ENCODE results near the gene MMP25. TPM values are rescaled to one million over a fixed set of nuclear protein-coding genes. Genes with fewer than 3 reads are reported as not detected.
A peak's percentile ranks its signal among the peaks of the same experiment; 100 is the strongest.

MMP25 gene
- total and polyA plus RNA-seq, 2 experiments from 2014 or later = 6.3 TPM; not detected in 1

- H3K9me2 ChIP-seq (replicated peaks; ENCODE audit: insufficient read depth) = no peaks in the 10 kb centered on the region
- H4K20me1 ChIP-seq (ENCODE audit: insufficient read depth, poor library complexity, severe bottlenecking) = no peaks in the 10 kb centered on the region
- no peak overlapping the region for H3K27ac ChIP-seq
- no peak overlapping the region for H3K4me2 ChIP-seq
- H3K36me3 ChIP-seq (replicated peaks; ENCODE audit: insufficient read depth, low read depth) = no peaks in the 10 kb centered on the region
- 56% methylated on average over 8 of the region's 8 CpGs for WGBS (ENCODE audit: low lambda C conversion rate, missing lambda C conversion rate)
- H3K4me3 ChIP-seq = no peak overlapping the region
- peaks cover 4% of the 10 kb centered on the region for H3K4me1 ChIP-seq (ENCODE audit: insufficient read depth)
- no peak for TF ChIP-seq EZH2phosphoT487 (IDR thresholded peaks at IDR 0.05; ENCODE audit: low read depth, severe bottlenecking, unreplicated experiment)
- TF ChIP-seq CTCF (IDR thresholded peaks at IDR 0.05; ENCODE audit: poor library complexity) = no peak
- no peak for TF ChIP-seq EZH2 (IDR thresholded peaks at IDR 0.05; ENCODE audit: borderline replicate concordance)
- peaks cover 10% of the 10 kb centered on the region for H3K27me3 ChIP-seq
- H2AFZ ChIP-seq = no peak overlapping the region
- no peaks in the 10 kb centered on the region for H3K9me3 ChIP-seq (ENCODE audit: low read depth)
- no peak for DNase-seq (ENCODE audit: low spot score)
- no peaks in the 10 kb centered on the region for H3K79me2 ChIP-seq
Observed at GRCh38 chr16:3097266-3097665, 50.9 kb downstream of the MMP25 start.

- Histone ChIP-seq H3K27ac (no peak within 1 kb of the TSS), H3K27me3 (peaks cover 10% of the 10 kb centered on the region), H3K4me3 (no peak within 1 kb of the TSS), H3K9me3 (ENCODE audit: low read depth) (no peaks in the 10 kb centered on the region), H3K4me1 (ENCODE audit: insufficient read depth) (peaks cover 4% of the 10 kb centered on the region), H3K36me3 (replicated peaks; ENCODE audit: insufficient read depth, low read depth) (no peaks in the 10 kb centered on the region), H3K4me2 (peak within 1 kb of the TSS; percentile 79), H2AFZ (peak within 1 kb of the TSS; percentile 40), H3K79me2 (no peaks in the 10 kb centered on the region), H3K9me2 (replicated peaks; ENCODE audit: insufficient read depth) (no peaks in the 10 kb centered on the region), H4K20me1 (ENCODE audit: insufficient read depth, poor library complexity, severe bottlenecking) (no peaks in the 10 kb centered on the region)
- TF ChIP-seq CTCF (IDR thresholded peaks at IDR 0.05; ENCODE audit: poor library complexity) (no peak), EZH2 (IDR thresholded peaks at IDR 0.05; ENCODE audit: borderline replicate concordance) (no peak), EZH2phosphoT487 (IDR thresholded peaks at IDR 0.05; ENCODE audit: low read depth, severe bottlenecking, unreplicated experiment) (no peak)
- no peak for DNase-seq (ENCODE audit: low spot score)
- WGBS (ENCODE audit: low lambda C conversion rate, missing lambda C conversion rate) = 29% methylated on average over 20 of the region's 21 CpGs
Observed at GRCh38 chr16:3098459-3099394, 52.4 kb downstream of the MMP25 start, which contains the start of gene ZSCAN10. TSS of gene ZSCAN10 (minus strand) at chr16:3099294. CDS start at chr16:3092937, 6,357 bp downstream.

- Histone ChIP-seq H3K4me1 (ENCODE audit: insufficient read depth) (peaks cover 4% of the 10 kb centered on the region), H3K9me3 (ENCODE audit: low read depth) (no peaks in the 10 kb centered on the region), H2AFZ (no peak overlapping the region), H3K27me3 (peaks cover 10% of the 10 kb centered on the region), H4K20me1 (ENCODE audit: insufficient read depth, poor library complexity, severe bottlenecking) (no peaks in the 10 kb centered on the region), H3K4me3 (no peak overlapping the region), H3K27ac (no peak overlapping the region), H3K79me2 (no peaks in the 10 kb centered on the region), H3K9me2 (replicated peaks; ENCODE audit: insufficient read depth) (no peaks in the 10 kb centered on the region), H3K4me2 (peak overlapping the region; percentile 79), H3K36me3 (replicated peaks; ENCODE audit: insufficient read depth, low read depth) (no peaks in the 10 kb centered on the region)
- WGBS (ENCODE audit: low lambda C conversion rate, missing lambda C conversion rate) = 33% methylated on average over 5 of the region's 5 CpGs
- TF ChIP-seq CTCF (IDR thresholded peaks at IDR 0.05; ENCODE audit: poor library complexity) = no peak
- no peak for TF ChIP-seq EZH2 (IDR thresholded peaks at IDR 0.05; ENCODE audit: borderline replicate concordance)
- no peak for TF ChIP-seq EZH2phosphoT487 (IDR thresholded peaks at IDR 0.05; ENCODE audit: low read depth, severe bottlenecking, unreplicated experiment)
- DNase-seq (ENCODE audit: low spot score) = no peak
Observed at GRCh38 chr16:3099395-3099731, 53.0 kb downstream of the MMP25 start.

All from hepatocyte (in vitro differentiated cells).